NCI-H2196 (cell line): ENCODE results near the gene MYT1.
"Not testable (repeated sequence)": the region's sequence is repeated elsewhere in the genome, so short reads cannot be mapped to it uniquely, and the experiment has no call there.

ENCODE experiments used
- DNase-seq: peaks from one replicate; lab custom pipeline; 2025; ENCODE audit not compliant: unreplicated experiment; lab: John Stamatoyannopoulos, UW

The MYT1 gene

GRCh38 chr20:64164123-64164836 lies at the start of gene MYT1:
MYT1 (plus strand) TSS chr20:64164452; CDS start chr20:64198862, 34,410 bp downstream.
- peak; percentile 73 for DNase-seq

GRCh38 chr20:64115171-64115911 lies 48.9 kb upstream of the MYT1 start:
- no peak for DNase-seq

- no peak for DNase-seq
Observed at GRCh38 chr20:64116016-64116415, 48.2 kb upstream of the MYT1 start.

GRCh38 chr20:64116541-64117431 lies 47.5 kb upstream of the MYT1 start:
- no peak for DNase-seq

GRCh38 chr20:64117432-64117777 lies 46.8 kb upstream of the MYT1 start:
- DNase-seq, result not testable (repeated sequence)

GRCh38 chr20:64119301-64119680 lies 45.0 kb upstream of the MYT1 start:
- DNase-seq, result no peak

- no peak for DNase-seq
Observed at GRCh38 chr20:64119681-64120341, 44.4 kb upstream of the MYT1 start.

- no peak for DNase-seq
Observed at GRCh38 chr20:64121586-64121985, 42.7 kb upstream of the MYT1 start.

- DNase-seq, result not testable (repeated sequence)
Observed at GRCh38 chr20:64122927-64123326, 41.3 kb upstream of the MYT1 start.

- not testable (repeated sequence) for DNase-seq
Observed at GRCh38 chr20:64123517-64123916, 40.7 kb upstream of the MYT1 start.

- DNase-seq, result no peak
Observed at GRCh38 chr20:64129146-64129782, 35.0 kb upstream of the MYT1 start.

- DNase-seq, result no peak
Observed at GRCh38 chr20:64130271-64130670, 34.0 kb upstream of the MYT1 start.

GRCh38 chr20:64130876-64131275 lies 33.4 kb upstream of the MYT1 start:
- DNase-seq, result no peak

GRCh38 chr20:64131406-64131805 lies 32.8 kb upstream of the MYT1 start:
- peak; percentile 49 for DNase-seq

GRCh38 chr20:64133951-64134407 lies 30.3 kb upstream of the MYT1 start:
- no peak for DNase-seq

- not testable (repeated sequence) for DNase-seq
Observed at GRCh38 chr20:64134744-64135143, 29.5 kb upstream of the MYT1 start.

- no peak for DNase-seq
Observed at GRCh38 chr20:64136004-64136710, 28.1 kb upstream of the MYT1 start.

GRCh38 chr20:64137598-64138031 lies 26.6 kb upstream of the MYT1 start:
- DNase-seq, result no peak

- no peak for DNase-seq
Observed at GRCh38 chr20:64138276-64138815, 25.9 kb upstream of the MYT1 start.
